HG03175 (cell line): Measurements from ENCODE around the gene TMEM221.

ENCODE experiments used
- ATAC-seq: cut with Tn5 transposase; IDR thresholded peaks from one replicate; pipeline ENCODE4 v1.9.1; 2021; ENCODE audit warnings: mild to moderate bottlenecking, moderate library complexity; ENCODE audit not compliant: unreplicated experiment

TMEM221 gene

DNA sequence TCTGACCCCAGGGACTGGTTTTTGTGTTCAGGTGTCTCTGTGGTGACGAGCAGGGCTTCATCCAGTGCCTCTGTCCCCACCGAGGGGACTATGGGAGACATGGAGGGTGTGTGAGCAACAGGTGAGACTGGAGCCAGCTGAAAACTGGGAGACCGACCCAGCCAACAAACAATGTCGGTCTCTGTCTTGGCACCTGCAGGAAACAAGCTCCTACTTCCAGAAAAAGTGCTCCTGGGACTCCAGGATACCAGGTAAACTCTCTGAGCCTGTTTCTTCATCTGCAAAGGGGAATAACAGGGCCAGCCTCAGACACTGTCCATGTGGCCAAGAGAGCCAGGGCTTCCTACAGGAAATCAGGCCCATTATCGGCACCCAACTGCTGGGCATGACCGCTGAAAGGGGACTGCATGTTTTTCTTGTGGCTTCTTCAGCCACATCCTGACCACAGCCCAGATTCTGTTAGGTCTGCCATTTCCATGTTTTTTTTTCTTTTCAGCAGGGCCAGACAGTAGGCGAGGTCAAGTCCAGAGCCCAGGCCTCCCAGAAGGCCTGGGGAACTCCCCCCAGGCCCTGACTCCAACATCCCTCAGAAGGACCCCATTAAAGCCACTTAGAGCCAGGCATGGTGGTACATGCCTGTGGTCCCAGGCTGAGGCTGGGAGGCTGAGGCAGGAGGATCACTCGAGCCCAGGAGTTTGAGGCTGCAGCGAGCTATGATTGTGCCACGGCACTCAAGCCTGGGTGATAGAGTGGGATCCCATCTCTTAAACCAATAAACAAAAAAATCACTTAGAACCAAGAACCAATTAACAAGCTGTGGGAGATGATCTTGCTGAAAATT is 42.2 kb downstream of the TMEM221 start:
- ATAC-seq = peak; percentile 14

- peak; percentile 79 for ATAC-seq
Measured at GRCh38 chr19:17405250-17406045, 43.0 kb downstream of the TMEM221 start, which contains the start of gene BST2. BST2 (minus strand) TSS chr19:17405630; CDS start chr19:17405575, 55 bp downstream.

GRCh38 chr19:17404621-17405249 is 43.7 kb downstream of the TMEM221 start:
- ATAC-seq = no peak

DNA sequence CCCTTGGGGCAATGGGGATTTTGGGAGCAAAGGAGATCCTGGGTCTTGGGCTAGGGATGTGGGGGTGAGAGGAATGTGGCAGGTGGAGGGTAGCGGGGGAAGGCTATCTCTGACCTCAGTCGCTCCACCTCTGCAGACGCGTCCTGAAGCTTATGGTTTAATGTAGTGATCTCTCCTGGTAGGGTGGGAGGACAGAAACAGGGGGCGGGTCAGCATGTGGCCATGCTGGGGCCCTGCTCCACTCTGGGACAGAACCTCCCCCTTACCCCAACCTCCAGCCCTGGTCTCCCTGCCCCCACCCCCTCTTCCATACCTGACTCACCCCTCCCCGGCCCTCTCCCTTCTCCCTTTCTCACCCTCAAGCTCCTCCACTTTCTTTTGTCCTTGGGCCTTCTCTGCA is 44.5 kb downstream of the TMEM221 start:
- no peak for ATAC-seq

- ATAC-seq = no peak
Measured at GRCh38 chr19:17402982-17403855, 45.2 kb downstream of the TMEM221 start.

- ATAC-seq = no peak
Measured at GRCh38 chr19:17401628-17402027, 46.8 kb downstream of the TMEM221 start.

- ATAC-seq = no peak
Measured at GRCh38 chr19:17398902-17399527, 49.5 kb downstream of the TMEM221 start.

GRCh38 chr19:17394891-17395415 is 53.5 kb downstream of the TMEM221 start:
- no peak for ATAC-seq

DNA sequence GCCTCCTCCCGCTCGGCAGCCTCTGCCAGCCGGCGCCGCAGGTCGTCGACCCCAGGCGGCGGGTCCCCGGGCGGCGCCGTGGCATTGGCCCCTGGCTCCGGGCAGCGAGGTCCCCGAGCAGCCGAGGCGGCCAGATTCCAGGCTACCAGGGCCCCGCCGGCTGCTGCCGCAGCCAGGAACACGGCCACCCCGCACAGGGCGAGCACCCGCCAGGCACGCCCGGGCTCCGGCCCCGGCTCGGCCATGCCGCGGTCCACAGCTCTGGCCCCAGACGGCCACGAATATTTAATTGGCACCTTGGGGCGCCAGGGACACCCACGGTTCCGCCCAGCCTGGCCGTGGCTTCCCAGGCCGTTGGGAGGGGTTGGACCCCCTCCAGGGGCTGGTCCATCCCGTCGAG is 54.6 kb downstream of the TMEM221 start, which contains the start of gene CCDC194:
Gene CCDC194, minus strand, starts transcription at position 283 of the 400 bp plus-strand sequence. Its CDS starts 38 bp downstream, at position 245.
- ATAC-seq = no peak

DNA sequence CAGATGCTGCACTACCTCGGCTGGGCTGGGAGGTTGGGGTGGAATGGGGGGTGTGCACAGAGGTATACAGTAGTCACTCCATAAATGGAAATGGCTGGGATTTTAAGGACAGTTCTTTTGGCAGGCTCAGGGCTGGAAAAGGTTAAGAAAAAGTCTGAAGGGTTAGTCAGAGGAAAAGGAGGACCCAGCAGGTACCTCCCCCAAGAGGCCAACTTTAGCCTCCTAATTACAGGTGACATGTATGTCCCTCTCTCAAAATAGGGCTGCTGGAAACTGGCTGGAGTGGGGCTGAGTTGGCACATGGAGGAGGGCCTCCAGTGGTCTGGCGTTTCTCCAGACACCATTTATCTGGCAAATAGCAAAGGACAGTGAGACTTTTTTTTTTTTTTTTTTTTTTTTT is 55.5 kb downstream of the TMEM221 start:
- no peak for ATAC-seq

- ATAC-seq = peak; percentile 23
Measured at GRCh38 chr19:17391371-17392151, 56.9 kb downstream of the TMEM221 start.

DNA sequence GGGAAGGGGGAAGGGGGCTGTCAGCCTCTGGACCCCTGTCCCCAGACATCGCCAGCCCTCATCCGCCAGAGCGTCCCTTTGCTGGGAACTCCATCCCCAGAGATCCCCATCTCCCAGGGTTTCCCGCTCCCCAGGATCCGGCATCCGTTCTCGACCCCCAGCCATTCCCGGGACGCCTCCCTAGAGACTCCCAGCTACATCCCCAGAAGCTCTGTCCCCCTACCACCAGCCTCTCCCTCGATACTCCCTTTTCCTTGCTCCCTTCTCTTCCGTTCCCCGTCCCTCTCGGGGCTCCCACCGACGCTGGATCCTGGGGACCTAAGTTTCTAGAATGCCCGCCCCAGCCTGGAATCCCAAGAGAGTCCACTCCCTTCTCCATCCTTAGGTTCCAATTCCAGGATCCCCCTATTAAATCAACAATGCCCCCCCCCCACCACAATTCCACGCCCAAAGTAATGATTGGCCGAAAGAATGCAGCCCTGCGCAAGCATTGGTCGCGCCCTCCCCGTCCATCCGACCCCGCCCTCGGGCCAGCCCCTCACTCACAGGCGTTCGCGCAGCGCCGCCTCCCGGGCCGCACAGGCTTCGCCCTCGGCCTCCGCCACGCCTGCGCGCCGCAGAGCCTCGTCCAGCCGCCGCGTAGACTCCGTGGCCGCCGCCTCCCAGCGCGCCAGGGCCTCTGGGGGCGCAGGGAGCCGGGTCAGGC is 57.6 kb downstream of the TMEM221 start:
- ATAC-seq = peak; percentile 94

DNA sequence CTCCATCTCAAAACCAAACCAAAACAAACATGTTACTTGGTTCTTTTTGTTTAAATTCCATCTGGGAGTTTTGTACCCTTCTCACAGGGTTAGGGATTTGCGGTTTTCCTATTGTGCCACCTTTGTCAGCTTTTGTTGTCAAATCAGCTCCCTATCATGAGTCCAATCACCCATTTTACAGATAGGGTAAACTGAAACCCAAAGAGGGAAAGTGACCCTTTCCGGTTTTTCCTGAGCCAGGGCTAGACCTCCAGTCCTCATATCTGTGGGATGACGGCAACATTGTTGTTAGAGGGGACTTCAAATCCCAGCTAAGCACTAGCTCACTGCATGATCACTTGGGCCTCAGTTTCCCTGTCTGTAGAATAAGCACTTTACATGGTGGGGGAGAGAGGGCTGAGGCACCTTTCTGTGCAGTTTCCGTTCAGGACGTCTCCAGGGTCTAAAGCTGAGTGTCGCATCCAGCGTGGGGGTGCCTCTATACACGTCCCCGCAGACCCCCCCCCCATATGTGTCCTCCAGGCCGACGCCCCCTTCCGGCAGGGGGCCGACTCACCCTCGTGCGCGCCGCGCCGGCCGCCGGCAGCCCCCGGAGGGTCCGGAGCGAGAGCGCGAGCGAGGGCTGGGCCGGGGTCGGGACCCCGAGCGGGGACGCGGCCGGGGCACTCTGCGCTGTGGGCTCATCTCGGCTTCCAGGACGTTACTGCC is 58.4 kb downstream of the TMEM221 start:
- ATAC-seq = no peak

DNA sequence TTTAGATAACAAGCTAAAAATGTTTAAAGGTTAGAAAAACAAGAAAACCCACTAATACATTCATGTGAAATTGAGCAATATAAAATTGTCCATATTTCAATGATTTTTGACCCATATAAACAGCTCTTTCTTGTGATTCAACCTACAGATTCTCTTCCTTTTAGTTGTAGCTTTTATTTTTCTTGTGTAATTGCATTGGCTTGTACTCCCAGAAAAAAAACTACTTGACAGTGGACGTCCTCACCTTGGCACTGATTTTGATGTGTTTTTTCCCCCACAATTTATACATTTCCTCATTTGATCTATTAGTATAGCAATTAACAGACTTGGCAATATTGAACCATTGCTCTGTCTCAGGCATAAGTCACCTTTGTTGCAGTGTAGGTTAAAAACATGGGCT is 59.2 kb downstream of the TMEM221 start:
- no peak for ATAC-seq

DNA sequence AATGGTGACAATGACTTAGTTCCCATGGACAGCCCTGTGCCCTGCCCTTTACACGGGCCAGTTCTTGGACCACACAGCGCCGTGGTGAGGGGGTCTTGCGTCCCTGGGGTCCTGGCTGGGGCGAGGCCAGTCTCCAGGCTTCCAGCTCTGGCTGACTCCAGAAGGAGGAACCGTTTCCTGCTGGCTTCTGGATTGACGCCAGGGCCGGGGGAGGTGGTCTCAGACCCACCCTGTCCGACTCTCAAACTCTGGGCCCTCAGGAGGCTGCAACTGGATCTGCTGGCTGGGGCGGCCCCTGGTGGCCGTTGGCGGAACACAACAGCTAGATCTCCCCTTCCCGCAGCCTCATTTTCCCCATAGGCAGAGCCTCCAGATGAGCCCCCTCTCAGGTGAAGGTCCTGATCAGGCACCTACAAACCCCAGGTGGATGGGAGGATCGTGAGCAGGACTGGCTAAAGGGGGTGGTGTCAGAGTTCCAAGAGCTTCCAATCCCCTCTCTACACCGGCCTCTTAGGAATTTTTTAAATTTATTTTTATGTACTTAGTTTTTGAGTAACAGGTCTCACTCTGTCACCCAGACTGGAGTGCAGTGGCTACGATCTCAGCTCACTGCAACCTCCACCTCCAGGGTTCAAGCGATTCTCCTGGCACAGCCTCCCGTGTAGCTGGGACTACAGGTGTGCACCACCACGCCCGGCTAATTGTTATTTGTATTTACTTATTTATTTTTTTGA is 62.4 kb downstream of the TMEM221 start:
- no peak for ATAC-seq
